HepG2 (cell line): ENCODE measurements around the gene DAPP1. TPM values are rescaled to one million over a fixed set of nuclear protein-coding genes. Genes with fewer than 3 reads are reported as not detected.

ENCODE experiments used
- ATAC-seq: fragments of 200-7000 bp; cut with Tn5 transposase; 3 replicates; pipeline ENCODE4 v1.9.1; 2020; ENCODE audit warnings: mild to moderate bottlenecking, moderate library complexity
- BruUV-seq: library from RNA; stranded (reverse); fragments of 400-500 nt; replicated peaks from 2 replicates; lab custom pipeline; 2021; lab: Mats Ljungman, UMichigan
- CTCF ChIA-PET: fragments of 300-600 bp; formaldehyde crosslinking; extraction: SDS; loops from one replicate; lab custom pipeline; 2021; ENCODE audit warnings: low total read pairs, inconsistent platforms, low intra/inter-chr PET ratio; lab: Yijun Ruan, JAX
- POLR2A ChIA-PET: fragments of 350-600 bp; sonication (Branson Sonifier 250); formaldehyde crosslinking; loops from one replicate; lab custom pipeline; 2020; ENCODE audit warnings: antibody characterized with exemption, inconsistent platforms; lab: Yijun Ruan, JAX
- DNase-seq: peaks from one replicate; pipeline ENCODE4 v3.0.0-alpha.2; 2015; ENCODE audit warnings: low spot score
- FAIRE-seq: peaks from 3 replicates; lab custom pipeline; 2011; peaks lifted over from hg19 to GRCh38; lab: Jason Lieb, UNC
- H2AFZ ChIP-seq: one replicate; pipeline ENCODE4 v1.6.1; 2011; ENCODE audit warnings: low read length, inconsistent platforms
- H3K27ac ChIP-seq: fragments of 300-600 bp; 3 replicates; pipeline ENCODE4 v1.8.0; 2011; ENCODE audit warnings: mixed run types, mild to moderate bottlenecking, mixed read lengths, low read length, inconsistent platforms; ENCODE audit not compliant: insufficient read depth; ENCODE audit errors: extremely low read length
- H3K27me3 ChIP-seq, 2 experiments: fragments of 200-600 bp in 1 of 2; 2 replicates in 1 of 2; 3 replicates in 1 of 2; pipeline versions ENCODE4 v1.6.0 to v1.8.0; 2011; ENCODE audit warnings: low read length in 2 of 2, mild to moderate bottlenecking in 2 of 2, moderate library complexity in 2 of 2, inconsistent platforms in 1 of 2; ENCODE audit not compliant: insufficient read depth in 2 of 2, control insufficient read depth in 1 of 2
- H3K36me3 ChIP-seq, 2 experiments: fragments of 200-600 bp in 1 of 2; replicated peaks in 1 of 2; 2 replicates in 1 of 2; 3 replicates in 1 of 2; pipeline versions ENCODE4 v1.5.1 to v1.8.0; 2011; ENCODE audit warnings: low read length in 2 of 2, inconsistent platforms in 1 of 2; ENCODE audit not compliant: insufficient read depth in 2 of 2, control insufficient read depth in 1 of 2
- H3K4me1 ChIP-seq: 2 replicates; pipeline ENCODE4 v1.5.1; 2012; ENCODE audit warnings: low read length, inconsistent platforms; ENCODE audit not compliant: insufficient read depth
- H3K4me2 ChIP-seq: 2 replicates; pipeline ENCODE4 v1.6.0; 2011; ENCODE audit warnings: low read depth, low read length, inconsistent platforms
- H3K4me3 ChIP-seq, 3 experiments: fragments of 200-600 bp in 1 of 3; sonication (generic), shearing (Covaris generic) in 1 of 3; replicated peaks in 1 of 3; 2 replicates each; pipeline ENCODE4 v1.5.1; 2011 to 2016; ENCODE audit warnings: low read length in 3 of 3, inconsistent platforms in 2 of 3, low read depth in 2 of 3, mild to moderate bottlenecking in 2 of 3, control low read depth in 1 of 3, mixed read lengths in 1 of 3; ENCODE audit not compliant: insufficient read depth in 1 of 3
- H3K79me2 ChIP-seq: one replicate; pipeline ENCODE4 v1.6.1; 2011; ENCODE audit warnings: low read length, inconsistent platforms; ENCODE audit not compliant: insufficient read depth
- H3K9ac ChIP-seq: 2 replicates; pipeline ENCODE4 v1.6.0; 2011; ENCODE audit warnings: mild to moderate bottlenecking, low read depth, low read length, inconsistent platforms; ENCODE audit not compliant: insufficient read depth
- H3K9me3 ChIP-seq: 2 replicates; pipeline ENCODE4 v1.5.1; 2012; ENCODE audit warnings: mild to moderate bottlenecking, low read length
- H4K20me1 ChIP-seq: 2 replicates; pipeline ENCODE4 v1.6.0; 2011; ENCODE audit warnings: inconsistent platforms, mild to moderate bottlenecking, low read length, moderate library complexity; ENCODE audit not compliant: insufficient read depth
- HMG20A ChIP-seq: IDR thresholded peaks from 2 replicates; pipeline ENCODE4 v1.6.1; 2016; ENCODE audit warnings: borderline replicate concordance
- PRDM10 ChIP-seq: sonication (generic); formaldehyde crosslinking; IDR thresholded peaks from 2 replicates; pipeline ENCODE4 v1.4.0; 2020; ENCODE audit warnings: low read depth, missing genetic modification reagents
- SOX13 ChIP-seq, 3 experiments: fragments of 450-650 bp in 1 of 3; sonication (generic) in 1 of 3; formaldehyde crosslinking in 1 of 3; IDR thresholded peaks in 2 of 3; conservative IDR thresholded peaks in 1 of 3; 2 replicates each; pipeline versions ENCODE4 v1.5.0 to v1.6.1; 2016 to 2020; ENCODE audit warnings: antibody characterized with exemption in 1 of 3, mild to moderate bottlenecking in 1 of 3, missing compliant biosample characterization in 1 of 3, missing genetic modification reagents in 1 of 3, moderate library complexity in 1 of 3
- SOX5 ChIP-seq: IDR thresholded peaks from 2 replicates; pipeline ENCODE4 v1.6.1; 2016; ENCODE audit warnings: borderline replicate concordance
- SOX6 ChIP-seq, 2 experiments: fragments of 450-650 bp in 1 of 2; sonication (generic) in 1 of 2; formaldehyde crosslinking in 1 of 2; IDR thresholded peaks; 2 replicates each; pipeline versions ENCODE4 v1.4.0 to v1.6.1; 2017 to 2020; ENCODE audit warnings: antibody characterized with exemption in 1 of 2, mild to moderate bottlenecking in 1 of 2, missing genetic modification reagents in 1 of 2
- ZFP36L1 ChIP-seq: sonication (generic); formaldehyde crosslinking; IDR thresholded peaks from 2 replicates; pipeline ENCODE4 v1.8.0; 2022; ENCODE audit warnings: mild to moderate bottlenecking, missing genetic modification reagents, moderate library complexity
- ZNF564 ChIP-seq: sonication (generic); formaldehyde crosslinking; IDR thresholded peaks from 2 replicates; pipeline ENCODE4 v1.8.1; 2023; ENCODE audit warnings: mild to moderate bottlenecking, missing genetic modification reagents
- ZNF788 ChIP-seq: sonication (generic); formaldehyde crosslinking; IDR thresholded peaks from 2 replicates; pipeline ENCODE4 v1.5.0; 2020; ENCODE audit warnings: mild to moderate bottlenecking, missing genetic modification reagents, borderline replicate concordance
- WGBS: methylation state at CpG from one replicate; pipeline ENCODE4 v1.1.6; 2017; ENCODE audit warnings: low lambda C conversion rate; 5-methylcytosine and 5-hydroxymethylcytosine counted together
- in situ Hi-C: cut with HindIII; loops from 2 replicates; pipeline ENCODE4 v1.10.0; 2017; ENCODE audit warnings: low pct_unique_long_range_greater_than_20kb; ENCODE audit not compliant: extremely low pct_ligation_motif_present
- intact Hi-C: fragments of 100-400 bp; cut with micrococcal nuclease; formaldehyde crosslinking; loops from one replicate; pipeline ENCODE4 v1.10.0; 2022; ENCODE audit not compliant: unreplicated experiment
- polyA plus RNA-seq, 8 experiments: library from polyadenylated mRNA; depleted of rRNA in 3 of 8; stranded (reverse) in 7 of 8; unstranded in 1 of 8; fragments of >200 nt; fragmentation: Illumina TruSeq in 4 of 8; extraction: Trizol in 4 of 8; gene quantifications; 2 replicates each; pipeline versions ENCODE4 v1.2.1 to v1.2.3, GENCODE V29; 2011 to 2016; ENCODE audit warnings: low read depth in 4 of 8, missing spikeins in 1 of 8, mixed read lengths in 1 of 8; ENCODE audit not compliant: insufficient read depth in 1 of 8
- total RNA-seq, 5 experiments: library from RNA; depleted of rRNA; stranded (reverse); fragments of >200 nt; fragmentation: Illumina TruSeq; extraction: Trizol; gene quantifications; 2 replicates each; pipeline ENCODE4 v1.2.3, GENCODE V29; 2016; ENCODE audit warnings: low read depth in 1 of 5

DAPP1 gene
- total and polyA plus RNA-seq, 2 of the 13 experiments (the other 11 are each of a cell fraction or from before 2014, with no cell fraction given), result not detected

GRCh38 chr4:99853190-99853589 lies 36.6 kb downstream of the DAPP1 start (continued):
- no peak for TF ChIP-seq HMG20A (CRISPR knock-in tag)
- TF ChIP-seq, all 625 proteins: peak for 0

GRCh38 chr4:99853999-99854398 lies 37.4 kb downstream of the DAPP1 start:
- Histone ChIP-seq H2AFZ (no peak overlapping the region), H3K79me2 (no peaks in the 10 kb centered on the region), H3K27ac (no peak overlapping the region), H4K20me1 (no peaks in the 10 kb centered on the region), H3K36me3 (no peaks in the 10 kb centered on the region), H3K4me3 (no peak overlapping the region), H3K27me3 (no peaks in the 10 kb centered on the region), H3K4me2 (no peak overlapping the region), H3K9ac (no peak overlapping the region), H3K4me1 (no peaks in the 10 kb centered on the region), H3K9me3 (no peaks in the 10 kb centered on the region)
- 0% methylated on average over 1 of the region's 1 CpG for WGBS
- FAIRE-seq (no peak), ATAC-seq (peak; percentile 47; the same call in 2 of the 3 replicates), DNase-seq (peak; percentile 6)
- no TSS peak for BruUV-seq
- TF ChIP-seq ZFP36L1 (no peak), SOX5 (0 out of 2 replicates have a peak, but pooled peaks have one; percentile 50), ZNF788 (CRISPR knock-in tag) (no peak), SOX6 (IDR thresholded peaks at IDR 0.05) (no peak), SOX6 (CRISPR knock-in tag; IDR thresholded peaks at IDR 0.05) (peak; percentile 30; the same call in 1 of the 2 replicates), PRDM10 (CRISPR knock-in tag) (no peak), ZNF564 (CRISPR knock-in tag) (no peak), SOX13 (IDR thresholded peaks at IDR 0.05) (no peak), SOX13 (CRISPR knock-in tag; conservative IDR thresholded peaks at IDR 0.05 in 1 of 2, IDR thresholded peaks at IDR 0.05 in 1 of 2) (peak in 1 of 2 experiments; percentile 69; a peak in 2 of 4 replicates)
- ChIA-PET POLR2A (no interaction called here), CTCF (no interaction called here)
- intact Hi-C loops, result no loop called here
- in situ Hi-C loops, result no loop called here
